GM12873 (cell line): ENCODE measurements around the gene AFF2.

Experiments used
- TF ChIP-seq, protein P1 (sequence below): IDR thresholded peaks from 2 replicates; pipeline ENCODE4 v1.5.1; 2012; ENCODE audit warnings: low read depth, mild to moderate bottlenecking, moderate library complexity, low read length, control low read depth; ENCODE audit not compliant: insufficient read depth; ENCODE audit errors: missing control alignments

The AFF2 gene

GRCh38 chrX:148914783-148915182 lies 414.4 kb downstream of the AFF2 start:
- TF ChIP-seq, protein P1, sequence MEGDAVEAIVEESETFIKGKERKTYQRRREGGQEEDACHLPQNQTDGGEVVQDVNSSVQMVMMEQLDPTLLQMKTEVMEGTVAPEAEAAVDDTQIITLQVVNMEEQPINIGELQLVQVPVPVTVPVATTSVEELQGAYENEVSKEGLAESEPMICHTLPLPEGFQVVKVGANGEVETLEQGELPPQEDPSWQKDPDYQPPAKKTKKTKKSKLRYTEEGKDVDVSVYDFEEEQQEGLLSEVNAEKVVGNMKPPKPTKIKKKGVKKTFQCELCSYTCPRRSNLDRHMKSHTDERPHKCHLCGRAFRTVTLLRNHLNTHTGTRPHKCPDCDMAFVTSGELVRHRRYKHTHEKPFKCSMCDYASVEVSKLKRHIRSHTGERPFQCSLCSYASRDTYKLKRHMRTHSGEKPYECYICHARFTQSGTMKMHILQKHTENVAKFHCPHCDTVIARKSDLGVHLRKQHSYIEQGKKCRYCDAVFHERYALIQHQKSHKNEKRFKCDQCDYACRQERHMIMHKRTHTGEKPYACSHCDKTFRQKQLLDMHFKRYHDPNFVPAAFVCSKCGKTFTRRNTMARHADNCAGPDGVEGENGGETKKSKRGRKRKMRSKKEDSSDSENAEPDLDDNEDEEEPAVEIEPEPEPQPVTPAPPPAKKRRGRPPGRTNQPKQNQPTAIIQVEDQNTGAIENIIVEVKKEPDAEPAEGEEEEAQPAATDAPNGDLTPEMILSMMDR: no peak

GRCh38 chrX:148915474-148915873 lies 415.1 kb downstream of the AFF2 start:
- TF ChIP-seq, protein P1: no peak

DNA sequence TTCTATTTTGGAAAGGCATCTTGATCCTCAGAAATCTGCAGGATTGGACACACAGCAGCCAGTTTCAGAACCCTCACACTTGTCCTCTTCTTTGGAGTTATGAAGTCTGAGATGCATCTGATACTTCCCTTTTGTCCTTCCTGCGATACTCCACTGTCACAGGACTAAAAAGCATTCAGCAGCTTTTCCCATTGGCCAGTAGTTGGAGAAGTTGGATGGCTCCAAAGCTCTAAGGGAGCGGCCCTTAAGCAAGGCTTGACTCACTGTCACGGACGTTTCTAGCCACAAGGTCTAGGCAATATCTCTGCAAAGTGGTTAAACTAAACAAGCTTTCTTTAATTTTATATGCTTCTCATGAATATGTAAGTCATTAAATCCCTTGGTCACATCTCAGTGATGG lies 417.0 kb downstream of the AFF2 start:
- TF ChIP-seq, protein P1: no peak

- TF ChIP-seq, protein P1: no peak
Measured at GRCh38 chrX:148923631-148924030, 423.2 kb downstream of the AFF2 start.

DNA sequence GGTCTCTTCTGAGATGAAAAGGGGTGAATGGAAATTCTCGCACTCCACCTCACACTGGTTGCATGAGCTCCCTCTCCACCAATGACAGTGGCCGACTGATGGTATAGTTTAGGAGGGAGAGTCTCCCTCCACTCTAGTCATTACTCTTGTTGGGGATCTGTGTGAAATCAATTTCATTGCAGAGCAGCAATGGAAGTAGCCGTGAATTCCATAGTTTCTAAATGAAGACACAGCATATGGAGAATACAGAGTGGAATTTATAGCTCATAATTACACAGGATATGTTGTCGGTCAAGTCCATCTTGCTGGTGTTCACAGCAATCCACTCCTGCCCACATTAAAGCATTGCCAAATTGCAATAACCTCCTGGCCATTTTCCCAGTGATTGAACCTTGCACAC lies 426.0 kb downstream of the AFF2 start:
- TF ChIP-seq, protein P1: no peak

- TF ChIP-seq, protein P1: no peak
Measured at GRCh38 chrX:148928811-148929210, 428.4 kb downstream of the AFF2 start.

DNA sequence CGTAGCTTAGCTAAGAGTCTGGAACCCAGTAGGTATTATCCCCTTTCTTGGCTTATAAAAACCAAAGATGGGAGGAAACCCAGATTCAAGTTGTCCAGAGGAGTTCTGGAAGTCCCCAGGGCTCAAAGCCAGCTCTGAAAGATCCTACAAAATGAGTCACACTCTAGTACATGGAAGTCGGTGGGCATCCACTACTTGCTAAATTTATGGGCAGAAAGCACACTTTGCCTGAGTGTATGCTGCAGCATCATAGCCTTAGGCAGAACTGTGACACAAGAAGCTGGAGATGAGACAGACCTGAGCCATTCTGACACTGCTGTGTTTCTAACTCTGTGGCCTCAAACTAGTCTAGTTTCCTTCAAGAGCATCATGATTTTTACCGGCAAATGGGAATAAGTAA lies 429.3 kb downstream of the AFF2 start:
- TF ChIP-seq, protein P1: no peak
